MM.1S (cell line): ENCODE results near the gene KRTAP5-6.
"Not testable (repeated sequence)": the region's sequence is repeated elsewhere in the genome, so short reads cannot be mapped to it uniquely, and the experiment has no call there.

ENCODE experiments used
- DNase-seq: peaks from one replicate; pipeline ENCODE4 v3.0.0-alpha.2; 2015
- H2AFZ ChIP-seq: fragments of 300-600 bp; sonication (generic); 2 replicates; pipeline ENCODE4 v1.6.0; 2016; ENCODE audit warnings: antibody characterized with exemption, low read length
- H3F3A ChIP-seq: fragments of 300-600 bp; sonication (generic); 2 replicates; pipeline ENCODE4 v1.6.1; 2016; ENCODE audit warnings: mild to moderate bottlenecking, antibody characterized with exemption, low read length, moderate library complexity, mixed read lengths; ENCODE audit not compliant: insufficient read depth
- H3K27ac ChIP-seq: fragments of 300-600 bp; sonication (generic); 2 replicates; pipeline ENCODE4 v1.5.1; 2016; ENCODE audit warnings: mild to moderate bottlenecking, low read length
- H3K27me3 ChIP-seq: fragments of 300-600 bp; sonication (generic); replicated peaks from 2 replicates; pipeline ENCODE4 v1.6.0; 2016; ENCODE audit warnings: low read length; ENCODE audit not compliant: insufficient read depth
- H3K36me3 ChIP-seq: fragments of 300-600 bp; sonication (generic); replicated peaks from 2 replicates; pipeline ENCODE4 v1.6.1; 2016; ENCODE audit warnings: mild to moderate bottlenecking, low read length, mixed read lengths; ENCODE audit not compliant: insufficient read depth
- H3K4me1 ChIP-seq: fragments of 300-600 bp; sonication (generic); 2 replicates; pipeline ENCODE4 v1.6.1; 2016; ENCODE audit warnings: low read length, mixed read lengths
- H3K4me2 ChIP-seq: fragments of 300-600 bp; sonication (generic); 2 replicates; pipeline ENCODE4 v1.6.0; 2016; ENCODE audit warnings: low read depth, low read length
- H3K4me3 ChIP-seq: fragments of 300-600 bp; sonication (generic); 2 replicates; pipeline ENCODE4 v1.5.1; 2016; ENCODE audit warnings: low read length, mixed read lengths
- H3K79me2 ChIP-seq: fragments of 300-600 bp; sonication (generic); 2 replicates; pipeline ENCODE4 v1.6.1; 2016; ENCODE audit warnings: mixed run types, low read length, mixed read lengths
- H3K9ac ChIP-seq: fragments of 300-600 bp; sonication (generic); 2 replicates; pipeline ENCODE4 v1.6.1; 2016; ENCODE audit warnings: low read length, mixed read lengths
- H3K9me2 ChIP-seq: fragments of 300-600 bp; sonication (generic); replicated peaks from 2 replicates; pipeline ENCODE4 v1.6.1; 2016; ENCODE audit warnings: mild to moderate bottlenecking, low read length, mixed read lengths; ENCODE audit not compliant: insufficient read depth
- H3K9me3 ChIP-seq: fragments of 300-600 bp; sonication (generic); replicated peaks from 2 replicates; pipeline ENCODE4 v1.6.1; 2016; ENCODE audit warnings: mild to moderate bottlenecking, low read length, mixed read lengths; ENCODE audit not compliant: insufficient read depth
- H4K20me1 ChIP-seq: fragments of 300-600 bp; sonication (generic); 2 replicates; pipeline ENCODE4 v1.6.1; 2016; ENCODE audit warnings: mild to moderate bottlenecking, low read length, moderate library complexity, mixed read lengths; ENCODE audit not compliant: insufficient read depth
- EZH2 ChIP-seq: fragments of 300-600 bp; sonication (generic); optimal IDR thresholded peaks from 2 replicates; pipeline ENCODE3; 2017; ENCODE audit warnings: low read depth, mild to moderate bottlenecking, antibody characterized with exemption, low read length, mixed read lengths
- EZH2phosphoT487 ChIP-seq: fragments of 300-600 bp; sonication (generic); IDR thresholded peaks from 2 replicates; pipeline ENCODE4 v1.6.1; 2018; ENCODE audit warnings: antibody characterized with exemption, low read length
- TF ChIP-seq, protein P1 (sequence below): fragments of 300-600 bp; sonication (generic); IDR thresholded peaks from 2 replicates; pipeline ENCODE4 v1.5.1; 2016; ENCODE audit warnings: antibody characterized with exemption, low read length, mixed read lengths

The KRTAP5-6 gene

DNA sequence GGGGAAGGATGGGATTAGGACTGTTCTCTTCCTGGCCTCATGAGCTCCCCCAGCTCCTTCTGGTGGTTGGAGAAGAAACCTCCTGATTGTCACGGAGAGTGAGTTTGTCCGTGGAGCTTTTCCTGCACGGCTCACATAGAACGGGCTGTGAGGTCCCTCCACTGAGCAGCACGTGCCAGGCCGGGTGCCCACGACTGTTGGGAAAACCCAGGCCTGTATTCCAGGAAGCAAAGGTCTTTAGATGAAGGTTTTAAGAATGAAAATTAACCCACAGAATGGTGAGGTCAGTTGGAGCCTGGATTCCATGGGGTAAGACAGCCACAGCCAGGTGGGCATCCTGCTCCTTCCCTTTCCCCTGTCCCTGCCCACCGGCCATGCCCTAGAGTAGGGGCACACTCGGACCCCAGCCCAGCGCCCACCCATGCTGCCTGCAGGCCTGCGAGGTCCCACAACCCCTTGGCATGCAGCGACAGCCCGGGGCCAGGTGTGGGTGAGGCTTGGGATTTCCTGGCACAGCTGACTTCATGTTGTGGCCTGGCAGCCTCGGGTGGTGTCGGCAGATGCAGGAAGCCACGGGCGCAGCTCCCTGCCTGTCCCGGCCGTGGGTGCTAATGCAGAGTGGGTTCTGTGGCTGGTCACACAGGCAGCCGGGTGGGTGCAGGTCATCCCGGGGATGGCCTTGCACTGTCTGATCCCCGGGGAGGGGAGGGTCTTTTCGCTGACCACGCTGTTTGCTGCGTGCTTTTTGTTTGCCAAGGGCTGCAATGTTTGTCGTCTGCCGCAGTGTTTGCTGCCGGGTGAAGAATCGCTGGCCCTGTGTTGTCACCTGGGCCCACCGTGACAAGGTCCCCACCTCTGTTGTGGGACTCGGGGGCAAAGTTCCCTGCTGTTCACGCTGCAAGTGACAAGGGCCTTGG is 7.5 kb upstream of the KRTAP5-6 start:
- not testable (repeated sequence) for DNase-seq, H3K4me3 ChIP-seq, H2AFZ ChIP-seq, H4K20me1 ChIP-seq, H3K9me3 ChIP-seq, H3F3A ChIP-seq, H3K4me2 ChIP-seq, H3K9ac ChIP-seq, H3K79me2 ChIP-seq, H3K27ac ChIP-seq, H3K9me2 ChIP-seq, H3K4me1 ChIP-seq, H3K36me3 ChIP-seq
- peaks cover 53% of the 10 kb centered on the region for H3K27me3 ChIP-seq

DNA sequence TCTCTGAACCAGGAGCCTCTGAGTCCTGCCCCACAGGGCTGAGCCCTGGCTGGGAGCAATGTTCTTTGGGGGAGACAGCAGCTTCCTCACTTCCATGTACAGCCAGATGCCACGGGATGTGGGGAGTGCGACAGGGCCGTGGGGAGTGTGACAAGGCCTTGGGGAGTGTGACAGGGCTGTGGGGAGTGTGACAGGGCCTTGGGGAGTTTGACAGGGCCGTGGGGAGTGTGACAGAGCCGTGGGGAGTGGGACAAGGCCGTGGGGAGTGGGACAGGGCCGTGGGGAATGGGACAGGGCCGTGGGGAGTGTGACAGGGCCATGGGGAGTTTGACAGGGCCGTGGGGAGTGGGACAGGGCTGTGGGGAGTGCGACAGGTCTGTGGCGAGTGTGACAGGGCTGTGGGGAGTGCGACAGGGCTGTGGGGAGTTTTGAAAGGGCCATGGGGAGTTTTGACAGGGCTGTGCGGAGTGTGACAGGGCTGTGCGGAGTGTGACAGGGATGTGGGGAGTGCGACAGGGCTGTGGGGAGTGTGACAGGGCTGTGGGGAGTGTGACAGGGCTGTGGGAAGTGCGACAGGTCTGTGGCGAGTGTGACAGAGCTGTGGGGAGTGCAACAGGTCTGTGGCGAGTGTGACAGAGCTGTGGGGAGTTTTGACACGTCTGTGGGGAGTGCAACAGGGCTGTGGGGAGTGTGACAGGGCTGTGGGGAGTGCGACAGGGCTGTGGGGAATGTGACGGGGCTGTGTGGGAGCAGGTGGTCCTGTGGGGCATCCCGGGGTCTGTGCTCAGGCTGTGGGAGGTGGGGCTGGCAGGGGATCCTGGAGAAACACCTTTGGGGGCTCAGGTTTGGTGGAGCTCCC is 6.6 kb upstream of the KRTAP5-6 start:
- no peak overlapping the region for H3K4me2 ChIP-seq
- no peak overlapping the region for H3K27ac ChIP-seq
- peaks cover 60% of the 10 kb centered on the region for H3K27me3 ChIP-seq
- H3K4me1 ChIP-seq = peaks cover 4% of the 10 kb centered on the region; the same call in 1 of the 2 replicates
- no peaks in the 10 kb centered on the region for H3K9me3 ChIP-seq
- H3F3A ChIP-seq = no peaks in the 10 kb centered on the region
- no peak overlapping the region for H2AFZ ChIP-seq
- no peak overlapping the region for H3K4me3 ChIP-seq
- no peaks in the 10 kb centered on the region for H3K36me3 ChIP-seq
- TF ChIP-seq, protein P1, sequence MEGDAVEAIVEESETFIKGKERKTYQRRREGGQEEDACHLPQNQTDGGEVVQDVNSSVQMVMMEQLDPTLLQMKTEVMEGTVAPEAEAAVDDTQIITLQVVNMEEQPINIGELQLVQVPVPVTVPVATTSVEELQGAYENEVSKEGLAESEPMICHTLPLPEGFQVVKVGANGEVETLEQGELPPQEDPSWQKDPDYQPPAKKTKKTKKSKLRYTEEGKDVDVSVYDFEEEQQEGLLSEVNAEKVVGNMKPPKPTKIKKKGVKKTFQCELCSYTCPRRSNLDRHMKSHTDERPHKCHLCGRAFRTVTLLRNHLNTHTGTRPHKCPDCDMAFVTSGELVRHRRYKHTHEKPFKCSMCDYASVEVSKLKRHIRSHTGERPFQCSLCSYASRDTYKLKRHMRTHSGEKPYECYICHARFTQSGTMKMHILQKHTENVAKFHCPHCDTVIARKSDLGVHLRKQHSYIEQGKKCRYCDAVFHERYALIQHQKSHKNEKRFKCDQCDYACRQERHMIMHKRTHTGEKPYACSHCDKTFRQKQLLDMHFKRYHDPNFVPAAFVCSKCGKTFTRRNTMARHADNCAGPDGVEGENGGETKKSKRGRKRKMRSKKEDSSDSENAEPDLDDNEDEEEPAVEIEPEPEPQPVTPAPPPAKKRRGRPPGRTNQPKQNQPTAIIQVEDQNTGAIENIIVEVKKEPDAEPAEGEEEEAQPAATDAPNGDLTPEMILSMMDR = no peak
- TF ChIP-seq EZH2phosphoT487 = no peak
- TF ChIP-seq EZH2 = no peak
- H3K79me2 ChIP-seq = no peaks in the 10 kb centered on the region
- H4K20me1 ChIP-seq = no peaks in the 10 kb centered on the region
- H3K9ac ChIP-seq = no peak overlapping the region
- no peaks in the 10 kb centered on the region for H3K9me2 ChIP-seq
- no peak for DNase-seq

DNA sequence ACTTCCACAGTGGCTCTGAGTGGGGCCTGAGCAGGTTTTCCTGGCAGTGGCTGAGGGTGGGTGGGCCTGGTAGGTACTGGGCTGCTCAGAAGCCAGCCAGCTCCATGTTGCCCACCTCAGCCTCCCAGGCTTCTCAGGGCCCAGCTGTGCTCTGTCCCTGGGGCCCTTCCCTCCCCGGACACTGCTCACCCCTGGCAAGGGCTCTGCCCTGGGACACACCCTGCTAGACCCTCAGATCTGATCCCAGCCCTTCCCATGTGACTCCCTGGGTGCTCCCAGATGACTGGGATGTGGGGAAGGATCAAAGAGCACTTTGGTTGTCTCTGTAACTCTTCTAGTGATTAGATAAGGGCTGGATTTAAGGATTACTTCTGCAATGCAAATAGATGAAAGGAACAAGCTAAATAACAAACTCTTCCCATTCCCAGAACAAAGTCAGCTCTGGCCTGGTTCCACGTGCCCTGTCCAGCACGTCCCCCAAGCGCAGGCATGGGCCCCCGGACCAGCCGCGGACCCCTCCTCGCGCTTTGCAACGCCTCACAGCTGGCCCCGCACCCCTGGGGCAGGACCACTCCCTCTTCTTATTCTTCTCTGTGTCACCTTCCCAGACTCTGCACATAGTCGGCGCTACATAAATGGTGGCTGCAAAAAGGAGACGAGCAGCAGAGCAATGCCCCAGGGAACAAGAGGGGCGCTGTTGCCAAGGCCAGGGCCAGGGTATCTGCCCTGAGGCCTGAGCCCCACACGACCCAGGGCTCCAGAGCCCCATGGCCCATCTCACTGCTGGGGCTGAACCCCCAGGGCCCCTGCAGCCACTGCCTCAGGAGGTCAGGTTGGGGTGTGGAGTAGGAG is 5.7 kb upstream of the KRTAP5-6 start:
- H3K27ac ChIP-seq = no peak overlapping the region
- no peaks in the 10 kb centered on the region for H3K9me3 ChIP-seq
- TF ChIP-seq, protein P1 = no peak
- TF ChIP-seq EZH2phosphoT487 (no peak), EZH2 (no peak)
- H4K20me1 ChIP-seq = no peaks in the 10 kb centered on the region
- peaks cover 4% of the 10 kb centered on the region; the same call in 1 of the 2 replicates for H3K4me1 ChIP-seq
- H3K4me2 ChIP-seq = no peak overlapping the region
- H3F3A ChIP-seq = no peaks in the 10 kb centered on the region
- H3K79me2 ChIP-seq = no peaks in the 10 kb centered on the region
- DNase-seq = no peak
- no peak overlapping the region for H3K4me3 ChIP-seq
- no peak overlapping the region for H3K9ac ChIP-seq
- no peaks in the 10 kb centered on the region for H3K36me3 ChIP-seq
- peaks cover 65% of the 10 kb centered on the region for H3K27me3 ChIP-seq
- H2AFZ ChIP-seq = no peak overlapping the region
- H3K9me2 ChIP-seq = no peaks in the 10 kb centered on the region
